HEK293 (cell line): ENCODE results near the gene LGALS16.

Source experiments
- CTCF ChIA-PET: fragments of 350-600 bp; formaldehyde crosslinking; extraction: SDS; loops from one replicate; lab custom pipeline; 2021; ENCODE audit warnings: antibody characterized with exemption; lab: Yijun Ruan, JAX
- POLR2A ChIA-PET: fragments of 300-600 bp; formaldehyde crosslinking; extraction: SDS; loops from one replicate; lab custom pipeline; 2020; ENCODE audit warnings: antibody characterized with exemption, inconsistent platforms; lab: Yijun Ruan, JAX
- H3K27ac ChIP-seq: fragments of 200-500 bp; sonication (Bioruptor generic); 2 replicates; pipeline ENCODE4 v1.5.1; 2014; ENCODE audit warnings: low read depth, low read length, control low read depth, inconsistent platforms; ENCODE audit errors: extremely low read depth
- H3K36me3 ChIP-seq, 2 experiments: fragments of 200-500 bp in 1 of 2; sonication (Bioruptor generic) in 1 of 2; 1 replicate in 1 of 2; 2 replicates in 1 of 2; pipeline ENCODE4 v1.5.1; 2014 to 2017; ENCODE audit warnings: inconsistent platforms in 2 of 2, low read length in 2 of 2; ENCODE audit not compliant: control insufficient read depth in 2 of 2, insufficient read depth in 1 of 2
- H3K4me1 ChIP-seq: fragments of 200-500 bp; sonication (Bioruptor generic); 2 replicates; pipeline ENCODE4 v1.5.1; 2014; ENCODE audit warnings: mild to moderate bottlenecking, low read length, inconsistent platforms; ENCODE audit not compliant: control insufficient read depth, insufficient read depth
- H3K4me3 ChIP-seq: 2 replicates; pipeline ENCODE4 v1.5.1; 2011; ENCODE audit warnings: low read depth, mild to moderate bottlenecking, control low read depth, low read length, moderate library complexity
- H3K9me3 ChIP-seq: fragments of 200-500 bp; sonication (Bioruptor generic); 2 replicates; pipeline ENCODE4 v1.5.1; 2014; ENCODE audit warnings: low read depth, low read length, inconsistent platforms; ENCODE audit not compliant: control insufficient read depth, insufficient read depth
- BCL6B ChIP-seq: fragments of 450-650 bp; formaldehyde crosslinking; IDR thresholded peaks from 2 replicates; pipeline ENCODE4 v1.5.1; 2017; ENCODE audit warnings: missing biosample characterization, missing genetic modification characterization
- CTCF ChIP-seq: fragments of 450-650 bp; formaldehyde crosslinking; IDR thresholded peaks from 2 replicates; pipeline ENCODE4 v1.5.1; 2016; ENCODE audit warnings: missing biosample characterization, missing genetic modification characterization
- KLF10 ChIP-seq: fragments of 450-650 bp; IDR thresholded peaks from 2 replicates; pipeline ENCODE4 v1.5.1; 2018; ENCODE audit warnings: missing biosample characterization, mild to moderate bottlenecking, missing genetic modification characterization
- YY2 ChIP-seq: fragments of 450-650 bp; formaldehyde crosslinking; IDR thresholded peaks from 2 replicates; pipeline ENCODE4 v1.5.1; 2016; ENCODE audit warnings: missing biosample characterization, missing genetic modification characterization
- ZBTB17 ChIP-seq: fragments of 450-650 bp; formaldehyde crosslinking; IDR thresholded peaks from 2 replicates; pipeline ENCODE4 v1.5.1; 2016; ENCODE audit warnings: missing biosample characterization, missing genetic modification characterization
- ZBTB6 ChIP-seq: fragments of 450-650 bp; formaldehyde crosslinking; IDR thresholded peaks from 2 replicates; pipeline ENCODE4 v1.5.1; 2017; ENCODE audit warnings: missing biosample characterization, missing genetic modification characterization
- ZFP69B ChIP-seq: fragments of 450-650 bp; formaldehyde crosslinking; IDR thresholded peaks from 2 replicates; pipeline ENCODE4 v1.5.1; 2016; ENCODE audit warnings: missing biosample characterization, missing genetic modification characterization
- ZNF114 ChIP-seq: fragments of 450-650 bp; formaldehyde crosslinking; IDR thresholded peaks from 2 replicates; pipeline ENCODE4 v1.5.0; 2017; ENCODE audit warnings: missing biosample characterization, missing genetic modification characterization
- ZNF2 ChIP-seq: fragments of 450-650 bp; formaldehyde crosslinking; IDR thresholded peaks from 2 replicates; pipeline ENCODE4 v1.5.1; 2016; ENCODE audit warnings: missing biosample characterization, missing genetic modification characterization
- ZNF202 ChIP-seq: fragments of 450-650 bp; formaldehyde crosslinking; IDR thresholded peaks from 2 replicates; pipeline ENCODE4 v1.5.1; 2016; ENCODE audit warnings: missing biosample characterization, missing genetic modification characterization, borderline replicate concordance
- ZNF239 ChIP-seq: fragments of 450-650 bp; formaldehyde crosslinking; IDR thresholded peaks from 2 replicates; pipeline ENCODE4 v1.5.1; 2016; ENCODE audit warnings: missing biosample characterization, missing genetic modification characterization
- ZNF335 ChIP-seq: fragments of 450-650 bp; formaldehyde crosslinking; conservative IDR thresholded peaks from 2 replicates; pipeline ENCODE4 v1.5.1; 2016; ENCODE audit warnings: missing biosample characterization, missing genetic modification characterization
- ZNF350 ChIP-seq: fragments of 450-650 bp; formaldehyde crosslinking; IDR thresholded peaks from 2 replicates; pipeline ENCODE4 v1.5.0; 2017; ENCODE audit warnings: missing biosample characterization, mild to moderate bottlenecking, missing genetic modification characterization
- ZNF354C ChIP-seq: fragments of 450-650 bp; formaldehyde crosslinking; IDR thresholded peaks from 2 replicates; pipeline ENCODE4 v1.5.1; 2016; ENCODE audit warnings: missing biosample characterization, missing genetic modification characterization, low read depth, borderline replicate concordance
- ZNF391 ChIP-seq: fragments of 450-650 bp; formaldehyde crosslinking; IDR thresholded peaks from 2 replicates; pipeline ENCODE4 v1.5.1; 2016; ENCODE audit warnings: low read depth, missing biosample characterization, missing genetic modification characterization, borderline replicate concordance
- ZNF473 ChIP-seq: fragments of 450-650 bp; formaldehyde crosslinking; IDR thresholded peaks from 2 replicates; pipeline ENCODE4 v1.5.1; 2017; ENCODE audit warnings: missing biosample characterization, missing genetic modification characterization
- ZNF549 ChIP-seq: fragments of 450-650 bp; IDR thresholded peaks from 2 replicates; pipeline ENCODE4 v1.5.1; 2018; ENCODE audit warnings: missing biosample characterization, missing genetic modification characterization, mild to moderate bottlenecking, inconsistent platforms, moderate library complexity
- ZNF555 ChIP-seq: fragments of 450-650 bp; formaldehyde crosslinking; conservative IDR thresholded peaks from 2 replicates; pipeline ENCODE4 v1.5.1; 2017; ENCODE audit warnings: missing biosample characterization, mild to moderate bottlenecking, missing genetic modification characterization, inconsistent platforms
- ZNF654 ChIP-seq: fragments of 450-650 bp; formaldehyde crosslinking; IDR thresholded peaks from 2 replicates; pipeline ENCODE4 v1.5.1; 2016; ENCODE audit warnings: low read depth, missing biosample characterization, missing genetic modification characterization
- ZNF660 ChIP-seq: fragments of 450-650 bp; IDR thresholded peaks from 2 replicates; pipeline ENCODE4 v1.5.1; 2018; ENCODE audit warnings: missing biosample characterization, mild to moderate bottlenecking, missing genetic modification characterization
- ZNF664 ChIP-seq: fragments of 450-650 bp; formaldehyde crosslinking; IDR thresholded peaks from 2 replicates; pipeline ENCODE4 v1.5.1; 2016; ENCODE audit warnings: missing biosample characterization, missing genetic modification characterization
- ZNF791 ChIP-seq: fragments of 450-650 bp; formaldehyde crosslinking; IDR thresholded peaks from 2 replicates; pipeline ENCODE4 v1.5.1; 2016; ENCODE audit warnings: missing biosample characterization, missing genetic modification characterization
- ZSCAN30 ChIP-seq: fragments of 450-650 bp; IDR thresholded peaks from 2 replicates; pipeline ENCODE4 v1.5.1; 2018; ENCODE audit warnings: missing biosample characterization, mild to moderate bottlenecking, missing genetic modification characterization, moderate library complexity
- TF ChIP-seq, protein P1 (sequence below): fragments of 450-650 bp; formaldehyde crosslinking; IDR thresholded peaks from 2 replicates; pipeline ENCODE4 v1.5.1; 2016; ENCODE audit warnings: missing biosample characterization, missing genetic modification characterization
- TF ChIP-seq, protein P2 (sequence below): fragments of 450-650 bp; formaldehyde crosslinking; IDR thresholded peaks from 2 replicates; pipeline ENCODE4 v1.5.1; 2016; ENCODE audit warnings: missing biosample characterization, missing genetic modification characterization
- TF ChIP-seq, protein P3 (sequence below): fragments of 450-650 bp; formaldehyde crosslinking; IDR thresholded peaks from 2 replicates; pipeline ENCODE4 v1.5.1; 2016; ENCODE audit warnings: missing biosample characterization, missing genetic modification characterization

Gene LGALS16

GRCh38 chr19:39671739-39672363, 16.1 kb downstream of the LGALS16 start:
- CTCF ChIA-PET, result interaction anchor here (0.5 to 5.7 kb wide), 34 partner anchors 9 to 419 kb away, joined by 3 to 148 read pairs (median 6); partner anchors contain the start of genes DLL3, EID2, EID2B and SUPT5H
- Histone ChIP-seq H3K4me1 (no peaks in the 10 kb centered on the region), H3K27ac (no peak overlapping the region), H3K36me3 (no peaks in the 10 kb centered on the region), H3K9me3 (no peaks in the 10 kb centered on the region; the same call in 1 of the 2 replicates), H3K4me3 (no peak overlapping the region)
- POLR2A ChIA-PET, result no interaction called here
- TF ChIP-seq ZFP69B (tag by site-specific recombination) (no peak), ZNF2 (peak; percentile 82), ZNF660 (tag by site-specific recombination) (peak; percentile 81), ZNF555 (tag by site-specific recombination) (peak; percentile 10; the same call in 1 of the 2 replicates), ZNF335 (tag by site-specific recombination) (peak; percentile 45; the same call in 1 of the 2 replicates), CTCF (tag by site-specific recombination) (peak; percentile 94), ZNF664 (tag by site-specific recombination) (0 out of 2 replicates have a peak, but pooled peaks have one; percentile 19), ZNF354C (tag by site-specific recombination) (no peak), ZNF654 (tag by site-specific recombination) (peak; percentile 98), YY2 (tag by site-specific recombination) (peak; percentile 36; the same call in 1 of the 2 replicates), ZBTB17 (peak; percentile 56), ZNF350 (tag by site-specific recombination) (0 out of 2 replicates have a peak, but pooled peaks have one; percentile 41), KLF10 (tag by site-specific recombination) (no peak), ZNF391 (tag by site-specific recombination) (peak; percentile 51; the same call in 1 of the 2 replicates)
- TF ChIP-seq, protein P1, sequence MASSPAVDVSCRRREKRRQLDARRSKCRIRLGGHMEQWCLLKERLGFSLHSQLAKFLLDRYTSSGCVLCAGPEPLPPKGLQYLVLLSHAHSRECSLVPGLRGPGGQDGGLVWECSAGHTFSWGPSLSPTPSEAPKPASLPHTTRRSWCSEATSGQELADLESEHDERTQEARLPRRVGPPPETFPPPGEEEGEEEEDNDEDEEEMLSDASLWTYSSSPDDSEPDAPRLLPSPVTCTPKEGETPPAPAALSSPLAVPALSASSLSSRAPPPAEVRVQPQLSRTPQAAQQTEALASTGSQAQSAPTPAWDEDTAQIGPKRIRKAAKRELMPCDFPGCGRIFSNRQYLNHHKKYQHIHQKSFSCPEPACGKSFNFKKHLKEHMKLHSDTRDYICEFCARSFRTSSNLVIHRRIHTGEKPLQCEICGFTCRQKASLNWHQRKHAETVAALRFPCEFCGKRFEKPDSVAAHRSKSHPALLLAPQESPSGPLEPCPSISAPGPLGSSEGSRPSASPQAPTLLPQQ, result peak; percentile 30

DNA sequence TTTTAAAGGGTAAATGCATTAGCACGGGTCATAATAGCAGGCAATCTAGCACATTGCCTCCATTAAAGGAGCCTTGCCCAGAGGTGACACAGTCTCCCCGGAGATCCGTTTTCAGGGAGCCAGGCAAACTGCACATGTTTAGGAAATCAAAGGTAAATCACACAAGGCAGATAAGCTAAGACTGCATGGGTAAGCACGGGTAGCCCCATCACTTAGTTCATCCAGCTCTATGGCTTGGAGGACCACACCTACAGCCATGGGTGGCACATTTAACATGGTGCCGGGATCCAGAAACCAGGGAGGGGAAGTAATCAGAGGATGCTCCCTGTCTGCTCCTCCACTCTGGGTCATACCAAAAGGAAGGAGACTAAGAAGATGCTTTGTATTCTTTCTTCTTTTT, 16.8 kb downstream of the LGALS16 start:
- Histone ChIP-seq H3K9me3 (no peaks in the 10 kb centered on the region; the same call in 1 of the 2 replicates), H3K4me1 (no peaks in the 10 kb centered on the region), H3K27ac (no peak overlapping the region), H3K4me3 (no peak overlapping the region), H3K36me3 (no peaks in the 10 kb centered on the region)
- ChIA-PET CTCF (interaction anchor here (0.6 to 5.7 kb wide), 38 partner anchors 10 to 298 kb away, joined by 3 to 148 read pairs (median 6); partner anchors contain the start of genes DLL3, EID2, EID2B and PLEKHG2), POLR2A (interaction anchor here (0.9 kb wide), 1 partner anchor 140 kb away, joined by 3 read pairs; the partner anchor contains the start of gene EID2B)
- TF ChIP-seq, protein P2, sequence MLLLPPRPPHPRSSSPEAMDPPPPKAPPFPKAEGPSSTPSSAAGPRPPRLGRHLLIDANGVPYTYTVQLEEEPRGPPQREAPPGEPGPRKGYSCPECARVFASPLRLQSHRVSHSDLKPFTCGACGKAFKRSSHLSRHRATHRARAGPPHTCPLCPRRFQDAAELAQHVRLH, result no peak
- TF ChIP-seq ZNF791 (no peak), ZNF473 (tag by site-specific recombination) (no peak), ZNF239 (tag by site-specific recombination) (no peak), ZNF114 (tag by site-specific recombination) (no peak), ZSCAN30 (tag by site-specific recombination) (no peak), ZNF549 (tag by site-specific recombination) (no peak), ZNF660 (tag by site-specific recombination) (no peak), BCL6B (tag by site-specific recombination) (no peak), ZBTB6 (no peak), ZNF202 (tag by site-specific recombination) (no peak)
- TF ChIP-seq, protein P3, sequence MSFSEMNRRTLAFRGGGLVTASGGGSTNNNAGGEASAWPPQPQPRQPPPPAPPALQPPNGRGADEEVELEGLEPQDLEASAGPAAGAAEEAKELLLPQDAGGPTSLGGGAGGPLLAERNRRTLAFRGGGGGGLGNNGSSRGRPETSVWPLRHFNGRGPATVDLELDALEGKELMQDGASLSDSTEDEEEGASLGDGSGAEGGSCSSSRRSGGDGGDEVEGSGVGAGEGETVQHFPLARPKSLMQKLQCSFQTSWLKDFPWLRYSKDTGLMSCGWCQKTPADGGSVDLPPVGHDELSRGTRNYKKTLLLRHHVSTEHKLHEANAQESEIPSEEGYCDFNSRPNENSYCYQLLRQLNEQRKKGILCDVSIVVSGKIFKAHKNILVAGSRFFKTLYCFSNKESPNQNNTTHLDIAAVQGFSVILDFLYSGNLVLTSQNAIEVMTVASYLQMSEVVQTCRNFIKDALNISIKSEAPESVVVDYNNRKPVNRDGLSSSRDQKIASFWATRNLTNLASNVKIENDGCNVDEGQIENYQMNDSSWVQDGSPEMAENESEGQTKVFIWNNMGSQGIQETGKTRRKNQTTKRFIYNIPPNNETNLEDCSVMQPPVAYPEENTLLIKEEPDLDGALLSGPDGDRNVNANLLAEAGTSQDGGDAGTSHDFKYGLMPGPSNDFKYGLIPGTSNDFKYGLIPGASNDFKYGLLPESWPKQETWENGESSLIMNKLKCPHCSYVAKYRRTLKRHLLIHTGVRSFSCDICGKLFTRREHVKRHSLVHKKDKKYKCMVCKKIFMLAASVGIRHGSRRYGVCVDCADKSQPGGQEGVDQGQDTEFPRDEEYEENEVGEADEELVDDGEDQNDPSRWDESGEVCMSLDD (tag by site-specific recombination), result no peak
